Heart right ventricle (tissue), 16 donors: Measurements from ENCODE around the gene LPCAT1. TPM values are rescaled to one million over a fixed set of nuclear protein-coding genes. Genes with fewer than 3 reads are reported as not detected.
A peak's percentile ranks its signal among the peaks of the same experiment; 100 is the strongest.

Source experiments
- ATAC-seq, 8 donors: fragments of 200-7000 bp; cut with Tn5 transposase; one replicate each; pipeline ENCODE4 v1.9.1; 2020; ENCODE audit warnings: mild to moderate bottlenecking in 8 of 8, moderate library complexity in 8 of 8, moderate number of reproducible peaks in 1 of 8
- DNase-seq, 2 donors: peaks; one replicate each; pipeline ENCODE4 v3.0.0-alpha.2; 2020
- H3K27ac ChIP-seq, 10 donors: fragments of 200-600 bp; sonication (generic) in 2 of 10; one replicate each; pipeline versions ENCODE4 v1.5.0 to v1.8.0; 2020 to 2022; ENCODE audit warnings: mild to moderate bottlenecking in 3 of 10
- H3K27me3 ChIP-seq, 7 donors: fragments of 200-600 bp; one replicate each; pipeline ENCODE4 v1.8.0; 2021 to 2022; ENCODE audit warnings: mild to moderate bottlenecking in 2 of 7
- H3K36me3 ChIP-seq, 9 donors: fragments of 200-600 bp; sonication (generic) in 1 of 9; one replicate each; pipeline versions ENCODE4 v1.5.0 to v1.8.0; 2020 to 2022; ENCODE audit warnings: mild to moderate bottlenecking in 2 of 9
- H3K4me1 ChIP-seq, 9 donors: fragments of 200-600 bp; sonication (generic) in 1 of 9; one replicate each; pipeline versions ENCODE4 v1.5.0 to v1.8.0; 2020 to 2022; ENCODE audit warnings: mild to moderate bottlenecking in 4 of 9
- H3K4me3 ChIP-seq, 10 donors: fragments of 200-600 bp; sonication (generic) in 2 of 10; one replicate each; pipeline versions ENCODE4 v1.5.0 to v1.8.0; 2020 to 2022; ENCODE audit warnings: mild to moderate bottlenecking in 7 of 10, moderate library complexity in 2 of 10
- H3K9me3 ChIP-seq, 11 donors: fragments of 200-600 bp in 10 of 11; sonication (generic) in 2 of 11; one replicate each; pipeline versions ENCODE4 v1.5.0 to v1.8.0; 2013 to 2022; ENCODE audit warnings: mild to moderate bottlenecking in 2 of 11, control low read depth in 1 of 11, moderate library complexity in 1 of 11
- WGBS, 2 donors: extraction: QIAGEN DNeasy Blood & Tissue Kit; methylation state at CpG; one replicate each; pipeline ENCODE4 v1.1.7; 2013; ENCODE audit warnings: inconsistent platforms in 1 of 2; 5-methylcytosine and 5-hydroxymethylcytosine counted together
- intact Hi-C, 10 donors: fragments of 100-400 bp; cut with DNase I; formaldehyde crosslinking; loops; one replicate each; pipeline versions ENCODE4 v1.11.1 to v1.14.2; 2022
- polyA plus RNA-seq, 2 donors: library from polyadenylated mRNA; stranded (reverse); fragments of 200-250 nt; gene quantifications; one replicate each; pipeline ENCODE4 v1.2.3, GENCODE V29; 2013
- total RNA-seq, 10 donors: library from RNA; stranded (reverse); fragmentation: NEBNext Ultra II Directional in 3 of 10; extraction: Animal tissue kit (Norgen Biotek cat#: 25700) in 3 of 10; gene quantifications; one replicate each; pipeline versions ENCODE4 v1.2.1 to v1.2.4, GENCODE V29; 2021 to 2023
- TF ChIP-seq, protein P1 (sequence below), 9 donors: fragments of 200-600 bp; sonication (generic) in 2 of 9; IDR thresholded peaks; one replicate each; pipeline versions ENCODE4 v1.5.0 to v1.8.0; 2021 to 2022; ENCODE audit warnings: antibody characterized with exemption in 9 of 9, mild to moderate bottlenecking in 5 of 9, moderate library complexity in 1 of 9
- donor health status: Arrhythmogenic right ventricular cardiomyopathy.
- donor health status: ischemic (EF 13 %, LVEDD 7.1; RV severe dilation, severe dysfunction).
- donor health status: healthy with polysubstance abuse.
- donor health status: DM: no; HTN: yes; CAD: no.
- donor health status: DM: no; HTN: no; CAD: no.
- donor health status: ischemic (EF 25% LVEDD 6.9; RV normal size, moderate dysfunction).
- donor health status: ischemic (EF 25% LVEDD 5.7; RV mildly dilated, moderate dysfunction).
- donor health status: healthy.
- donor health status: DM: yes; HTN: yes; CAD: no.
- donor health status: Ischemic cardiomyopathy.
- donor health status: ischemic (EF 35%, LVEDD 5.7; RV mildly dilated, moderate dysfunction).
- donor health status: nonischemic (EF 11% LVEDD 7.7; RV severe dilation, severe dysfunction).
- donor health status: DM: yes; HTN: yes; CAD: no.
- donor health status: PGD.
- donor health status: ischemic (EF 29% LVEDD 5.4; RV normal size, mild dysfunction).
- donor health status: nonischemic (EF 23%, LVEDD 6.1; RV moderate dilation, normal function).

LPCAT1 gene
- total and polyA plus RNA-seq, 12 donors: 5.6 to 25.5 (median 9.6) TPM

DNA sequence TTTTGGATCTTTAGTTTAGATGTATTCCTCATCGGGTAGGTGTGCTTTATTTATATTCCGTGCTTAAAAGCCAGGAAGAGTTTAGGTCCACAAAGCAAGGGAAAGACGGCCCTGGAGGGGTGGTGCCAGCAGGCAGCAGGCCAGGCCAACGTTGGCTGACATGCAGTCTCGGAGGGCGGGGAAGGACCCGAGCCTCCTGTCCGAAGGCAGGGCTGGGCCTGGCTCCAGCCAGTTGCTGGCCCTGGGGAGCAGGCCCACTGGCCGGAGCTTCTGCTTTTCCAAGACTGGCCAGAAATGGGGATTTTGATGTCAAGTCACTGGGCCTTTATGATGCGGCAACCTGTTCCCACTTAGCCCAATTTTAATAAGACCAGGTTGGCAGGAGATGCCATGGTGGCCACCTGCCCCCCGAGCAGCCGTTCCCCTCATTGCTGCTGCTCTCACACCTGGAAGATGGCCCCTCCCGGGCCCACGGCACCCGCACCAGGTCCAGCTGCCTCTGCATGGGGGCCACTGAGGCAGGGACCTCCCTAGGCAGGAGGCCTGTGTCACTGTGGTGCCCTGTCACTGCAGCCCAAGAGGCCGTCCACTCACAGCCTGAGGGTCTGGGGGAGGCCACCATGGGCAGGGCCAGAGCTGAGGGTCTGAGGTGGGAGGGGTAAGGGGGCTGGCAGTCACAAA is 23.2 kb downstream of the LPCAT1 start:
- H3K27ac ChIP-seq: peak overlapping the region in 1 of 10 donors; percentile 87
- H3K27me3 ChIP-seq: no peaks in the 10 kb centered on the region
- intact Hi-C loops: no loop called here
- H3K4me3 ChIP-seq: no peak overlapping the region
- TF ChIP-seq, protein P1, sequence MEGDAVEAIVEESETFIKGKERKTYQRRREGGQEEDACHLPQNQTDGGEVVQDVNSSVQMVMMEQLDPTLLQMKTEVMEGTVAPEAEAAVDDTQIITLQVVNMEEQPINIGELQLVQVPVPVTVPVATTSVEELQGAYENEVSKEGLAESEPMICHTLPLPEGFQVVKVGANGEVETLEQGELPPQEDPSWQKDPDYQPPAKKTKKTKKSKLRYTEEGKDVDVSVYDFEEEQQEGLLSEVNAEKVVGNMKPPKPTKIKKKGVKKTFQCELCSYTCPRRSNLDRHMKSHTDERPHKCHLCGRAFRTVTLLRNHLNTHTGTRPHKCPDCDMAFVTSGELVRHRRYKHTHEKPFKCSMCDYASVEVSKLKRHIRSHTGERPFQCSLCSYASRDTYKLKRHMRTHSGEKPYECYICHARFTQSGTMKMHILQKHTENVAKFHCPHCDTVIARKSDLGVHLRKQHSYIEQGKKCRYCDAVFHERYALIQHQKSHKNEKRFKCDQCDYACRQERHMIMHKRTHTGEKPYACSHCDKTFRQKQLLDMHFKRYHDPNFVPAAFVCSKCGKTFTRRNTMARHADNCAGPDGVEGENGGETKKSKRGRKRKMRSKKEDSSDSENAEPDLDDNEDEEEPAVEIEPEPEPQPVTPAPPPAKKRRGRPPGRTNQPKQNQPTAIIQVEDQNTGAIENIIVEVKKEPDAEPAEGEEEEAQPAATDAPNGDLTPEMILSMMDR (IDR thresholded peaks at IDR 0.05): no peak
- 43 to 44% methylated on average over 16 of the region's 16 CpGs for whole genome bisulfite sequencing, 2 donors
- peaks cover 8 to 88% (median 34%) of the 10 kb centered on the region in 9 donors for H3K4me1 ChIP-seq
- peak; percentile 71 to 89 (median 82) for ATAC-seq
- peaks cover 0 to 50% (median 0%) of the 10 kb centered on the region in 9 donors for H3K36me3 ChIP-seq
- peak; percentile 66 to 85 for DNase-seq
- no peaks in the 10 kb centered on the region for H3K9me3 ChIP-seq

DNA sequence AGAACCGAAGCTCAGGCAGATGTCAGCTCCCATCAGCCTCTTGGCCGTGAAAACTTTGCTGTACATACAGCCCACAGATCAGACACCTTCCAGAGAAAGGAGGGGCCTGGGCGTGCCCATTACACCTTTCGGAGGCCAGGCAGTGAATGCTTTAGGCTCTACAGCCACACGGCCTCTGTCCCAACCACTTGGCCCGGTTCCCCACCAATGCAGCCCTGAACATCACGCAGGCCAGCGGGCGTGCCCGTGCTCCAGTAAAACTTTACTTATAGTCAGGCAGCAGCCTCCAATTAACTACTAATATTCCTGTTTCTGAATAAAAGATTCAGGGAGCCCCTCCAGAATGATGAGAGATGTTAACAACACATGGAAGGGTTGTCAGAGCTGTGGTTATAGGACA is 23.9 kb downstream of the LPCAT1 start:
- ATAC-seq (no peak), DNase-seq (no peak)
- Histone ChIP-seq H3K4me1 (peaks cover 8 to 90% (median 34%) of the 10 kb centered on the region in 9 donors), H3K36me3 (peaks cover 0 to 51% (median 0%) of the 10 kb centered on the region in 9 donors), H3K4me3 (no peak overlapping the region), H3K9me3 (no peaks in the 10 kb centered on the region), H3K27ac (peak overlapping the region in 1 of 10 donors; percentile 87), H3K27me3 (no peaks in the 10 kb centered on the region)
- TF ChIP-seq, protein P1 (IDR thresholded peaks at IDR 0.05): no peak
- 81 to 82% methylated on average over 10 of the region's 10 CpGs for WGBS, 2 donors
- intact Hi-C loops: no loop called here

DNA sequence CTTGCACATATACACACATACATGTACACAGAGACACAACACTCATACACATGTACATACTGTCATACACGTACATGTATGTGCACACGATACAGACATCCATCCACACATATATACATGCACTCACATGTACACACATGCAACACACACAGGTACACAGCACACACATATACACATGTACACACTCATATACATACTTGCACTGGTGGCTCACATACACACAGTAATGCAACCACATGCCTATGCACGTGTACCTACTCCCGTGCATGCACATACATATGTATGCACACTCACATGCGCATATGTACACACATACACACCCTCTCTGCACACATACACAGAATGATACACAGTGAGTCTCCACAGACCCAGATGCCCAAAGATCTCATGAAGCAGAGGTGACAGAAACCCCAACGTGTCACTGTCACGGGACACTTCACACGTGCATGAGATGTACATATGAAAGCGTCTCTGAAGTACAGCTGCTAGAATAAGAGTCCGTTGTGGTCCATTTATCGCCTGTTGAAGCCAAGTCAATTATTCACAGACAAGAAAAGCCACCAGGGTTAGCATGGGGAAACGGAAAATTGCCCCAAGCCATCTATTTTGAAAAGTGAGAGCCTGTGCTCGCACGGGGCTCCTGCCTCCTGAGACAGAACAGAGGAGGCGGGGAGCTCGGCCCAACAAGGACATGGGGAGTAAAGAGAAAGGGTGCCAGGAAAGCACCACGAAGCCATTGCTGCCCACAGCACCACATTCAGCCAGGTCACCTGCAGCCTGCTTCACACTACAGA is 24.9 kb downstream of the LPCAT1 start:
- DNase-seq (no peak), ATAC-seq (no peak)
- H3K36me3 ChIP-seq: peaks cover 0 to 62% (median 3%) of the 10 kb centered on the region in 9 donors
- WGBS, 2 donors: 87 to 90% methylated on average over 17 of the region's 17 CpGs
- H3K4me1 ChIP-seq: peaks cover 8 to 80% (median 28%) of the 10 kb centered on the region in 9 donors
- intact Hi-C loops: no loop called here
- no peak overlapping the region for H3K4me3 ChIP-seq
- H3K27me3 ChIP-seq: no peaks in the 10 kb centered on the region
- H3K27ac ChIP-seq: no peak overlapping the region
- TF ChIP-seq, protein P1 (IDR thresholded peaks at IDR 0.05): no peak
- H3K9me3 ChIP-seq: no peaks in the 10 kb centered on the region

DNA sequence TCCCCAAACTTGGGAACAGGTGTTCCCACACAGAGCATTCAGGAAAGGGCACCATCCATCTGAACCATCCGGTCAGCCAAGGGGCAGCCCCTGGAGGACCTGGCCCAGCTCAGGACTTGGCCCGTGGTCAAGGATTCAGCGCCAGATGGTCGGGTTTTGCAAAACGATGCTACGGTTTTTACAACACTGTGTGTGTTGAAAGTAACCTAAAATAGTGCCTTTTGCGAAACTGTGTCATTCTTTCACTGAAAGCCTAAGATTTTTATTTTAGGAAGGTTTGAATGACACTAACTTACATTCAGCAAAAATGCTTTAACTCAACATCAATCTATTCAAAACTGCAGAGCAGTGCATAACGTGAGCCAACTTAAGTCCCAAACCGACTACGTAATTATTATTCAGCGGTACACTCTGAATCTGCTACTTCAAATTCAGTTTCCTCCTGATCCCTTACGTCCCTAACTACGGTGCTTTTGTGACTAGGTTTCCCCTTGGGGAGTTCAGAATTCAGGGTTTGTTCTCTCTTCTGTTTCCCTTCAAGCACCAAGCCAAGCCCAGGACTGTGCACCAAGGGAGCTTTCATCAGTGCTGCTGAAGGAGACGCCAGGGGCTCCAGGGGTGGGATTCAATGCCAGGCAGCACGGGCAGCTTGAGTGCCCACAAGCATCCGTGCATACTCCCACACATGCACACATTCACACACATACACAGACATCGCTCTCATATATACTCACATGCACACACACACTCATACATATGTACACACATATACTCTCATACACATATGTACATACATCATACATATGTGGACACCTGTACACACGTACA is 25.8 kb downstream of the LPCAT1 start:
- Histone ChIP-seq H3K27ac (peak overlapping the region in 1 of 10 donors; percentile 57), H3K9me3 (no peaks in the 10 kb centered on the region), H3K4me1 (peaks cover 8 to 73% (median 20%) of the 10 kb centered on the region in 9 donors), H3K36me3 (peaks cover 0 to 70% (median 6%) of the 10 kb centered on the region in 9 donors), H3K4me3 (no peak overlapping the region), H3K27me3 (no peaks in the 10 kb centered on the region)
- TF ChIP-seq, protein P1 (IDR thresholded peaks at IDR 0.05): no peak
- 79% methylated on average over 18 of the region's 18 CpGs for WGBS, 2 donors
- ATAC-seq (no peak), DNase-seq (no peak)
- intact Hi-C loops: no loop called here
